Hepatocyte (in vitro differentiated cells): ENCODE data around the gene C7orf33. TPM values are rescaled to one million over a fixed set of nuclear protein-coding genes. Genes with fewer than 3 reads are reported as not detected.

Experiments
- DNase-seq: peaks from one replicate; pipeline ENCODE4 v3.0.0-alpha.2; 2016; ENCODE audit warnings: low spot score
- H2AFZ ChIP-seq: fragments of 200-600 bp; sonication (generic); 2 replicates; pipeline ENCODE4 v1.6.0; 2016; ENCODE audit warnings: antibody characterized with exemption, mild to moderate bottlenecking
- H3K27ac ChIP-seq: fragments of 200-600 bp; sonication (generic); 2 replicates; pipeline ENCODE4 v1.5.1; 2016; ENCODE audit warnings: mild to moderate bottlenecking
- H3K27me3 ChIP-seq: fragments of 200-600 bp; sonication (generic); 2 replicates; pipeline ENCODE4 v1.6.1; 2016
- H3K36me3 ChIP-seq: fragments of 200-600 bp; sonication (generic); replicated peaks from 2 replicates; pipeline ENCODE4 v1.5.1; 2016; ENCODE audit warnings: low read depth; ENCODE audit not compliant: insufficient read depth
- H3K4me1 ChIP-seq: fragments of 200-600 bp; sonication (generic); 2 replicates; pipeline ENCODE4 v1.5.1; 2016; ENCODE audit warnings: mild to moderate bottlenecking, moderate library complexity; ENCODE audit not compliant: insufficient read depth
- H3K4me2 ChIP-seq: fragments of 200-600 bp; sonication (generic); 2 replicates; pipeline ENCODE4 v1.6.0; 2016
- H3K4me3 ChIP-seq: fragments of 200-600 bp; sonication (generic); 2 replicates; pipeline ENCODE4 v1.5.1; 2016; ENCODE audit warnings: mild to moderate bottlenecking
- H3K79me2 ChIP-seq: fragments of 200-600 bp; sonication (generic); 2 replicates; pipeline ENCODE4 v1.6.0; 2017; ENCODE audit warnings: mild to moderate bottlenecking
- H3K9me2 ChIP-seq: fragments of 200-600 bp; sonication (generic); replicated peaks from 2 replicates; pipeline ENCODE4 v1.6.0; 2017; ENCODE audit warnings: mild to moderate bottlenecking; ENCODE audit not compliant: insufficient read depth
- H3K9me3 ChIP-seq: fragments of 200-600 bp; sonication (generic); 2 replicates; pipeline ENCODE4 v1.5.1; 2016; ENCODE audit warnings: low read depth, mild to moderate bottlenecking
- H4K20me1 ChIP-seq: fragments of 200-600 bp; sonication (generic); 2 replicates; pipeline ENCODE4 v1.6.0; 2016; ENCODE audit warnings: mild to moderate bottlenecking; ENCODE audit not compliant: insufficient read depth, poor library complexity, severe bottlenecking
- EZH2 ChIP-seq: fragments of 200-600 bp; sonication (generic); IDR thresholded peaks from 2 replicates; pipeline ENCODE4 v1.6.1; 2016; ENCODE audit warnings: antibody characterized with exemption, mild to moderate bottlenecking, borderline replicate concordance
- EZH2phosphoT487 ChIP-seq: fragments of 200-600 bp; sonication (generic); IDR thresholded peaks from one replicate; pipeline ENCODE4 v1.6.1; 2018; ENCODE audit warnings: antibody characterized with exemption, mild to moderate bottlenecking, low read depth, moderate library complexity; ENCODE audit not compliant: unreplicated experiment, severe bottlenecking
- WGBS: methylation state at CpG from one replicate; pipeline ENCODE4 v1.1.6; 2016; ENCODE audit warnings: low lambda C conversion rate; ENCODE audit errors: missing lambda C conversion rate; 5-methylcytosine and 5-hydroxymethylcytosine counted together
- polyA plus RNA-seq: library from polyadenylated mRNA; unstranded; fragments of >200 nt; fragmentation: Nextera tagmentation; extraction: Ambion mirVana; gene quantifications from 2 replicates; pipeline ENCODE4 v1.2.1, GENCODE V29; 2016
- total RNA-seq: library from RNA; depleted of rRNA; stranded (reverse); fragments of >200 nt; gene quantifications from 2 replicates; pipeline ENCODE4 v1.2.3, GENCODE V29; 2014
- TF ChIP-seq, protein P1 (sequence below): fragments of 200-600 bp; sonication (generic); IDR thresholded peaks from 2 replicates; pipeline ENCODE4 v1.5.1; 2016; ENCODE audit warnings: antibody characterized with exemption, mild to moderate bottlenecking; ENCODE audit not compliant: poor library complexity

C7orf33 gene
- total and polyA plus RNA-seq, 2 experiments from 2014 or later = not detected

DNA sequence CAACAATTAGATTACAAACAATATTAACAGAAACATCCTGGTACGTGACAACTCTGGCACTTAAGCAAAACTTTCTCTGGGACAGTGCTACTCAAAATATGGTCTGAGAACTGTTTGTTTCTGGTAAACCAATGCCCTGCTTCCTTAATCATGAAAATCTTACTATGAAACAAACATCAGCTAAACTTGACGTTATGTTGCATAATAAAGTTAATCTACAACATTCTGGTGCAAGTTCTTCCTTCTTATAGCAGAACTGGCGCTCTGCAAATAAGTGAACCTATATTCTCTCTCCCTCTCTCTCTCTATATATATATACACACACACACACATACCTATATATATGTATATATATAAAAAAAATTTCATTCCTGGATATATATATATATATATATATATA lies 7.8 kb downstream of the C7orf33 start:
- TF ChIP-seq EZH2 = no peak
- TF ChIP-seq, protein P1, sequence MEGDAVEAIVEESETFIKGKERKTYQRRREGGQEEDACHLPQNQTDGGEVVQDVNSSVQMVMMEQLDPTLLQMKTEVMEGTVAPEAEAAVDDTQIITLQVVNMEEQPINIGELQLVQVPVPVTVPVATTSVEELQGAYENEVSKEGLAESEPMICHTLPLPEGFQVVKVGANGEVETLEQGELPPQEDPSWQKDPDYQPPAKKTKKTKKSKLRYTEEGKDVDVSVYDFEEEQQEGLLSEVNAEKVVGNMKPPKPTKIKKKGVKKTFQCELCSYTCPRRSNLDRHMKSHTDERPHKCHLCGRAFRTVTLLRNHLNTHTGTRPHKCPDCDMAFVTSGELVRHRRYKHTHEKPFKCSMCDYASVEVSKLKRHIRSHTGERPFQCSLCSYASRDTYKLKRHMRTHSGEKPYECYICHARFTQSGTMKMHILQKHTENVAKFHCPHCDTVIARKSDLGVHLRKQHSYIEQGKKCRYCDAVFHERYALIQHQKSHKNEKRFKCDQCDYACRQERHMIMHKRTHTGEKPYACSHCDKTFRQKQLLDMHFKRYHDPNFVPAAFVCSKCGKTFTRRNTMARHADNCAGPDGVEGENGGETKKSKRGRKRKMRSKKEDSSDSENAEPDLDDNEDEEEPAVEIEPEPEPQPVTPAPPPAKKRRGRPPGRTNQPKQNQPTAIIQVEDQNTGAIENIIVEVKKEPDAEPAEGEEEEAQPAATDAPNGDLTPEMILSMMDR = no peak
- no peak for TF ChIP-seq EZH2phosphoT487
- no peak for DNase-seq
- Histone ChIP-seq H4K20me1 (no peaks in the 10 kb centered on the region), H3K36me3 (no peaks in the 10 kb centered on the region), H3K4me2 (no peak overlapping the region), H3K9me3 (no peaks in the 10 kb centered on the region), H2AFZ (no peak overlapping the region), H3K79me2 (no peaks in the 10 kb centered on the region), H3K4me1 (no peaks in the 10 kb centered on the region), H3K9me2 (no peaks in the 10 kb centered on the region), H3K27me3 (no peaks in the 10 kb centered on the region), H3K27ac (no peak overlapping the region), H3K4me3 (no peak overlapping the region)
- WGBS = 93% methylated on average over 3 of the region's 3 CpGs

DNA sequence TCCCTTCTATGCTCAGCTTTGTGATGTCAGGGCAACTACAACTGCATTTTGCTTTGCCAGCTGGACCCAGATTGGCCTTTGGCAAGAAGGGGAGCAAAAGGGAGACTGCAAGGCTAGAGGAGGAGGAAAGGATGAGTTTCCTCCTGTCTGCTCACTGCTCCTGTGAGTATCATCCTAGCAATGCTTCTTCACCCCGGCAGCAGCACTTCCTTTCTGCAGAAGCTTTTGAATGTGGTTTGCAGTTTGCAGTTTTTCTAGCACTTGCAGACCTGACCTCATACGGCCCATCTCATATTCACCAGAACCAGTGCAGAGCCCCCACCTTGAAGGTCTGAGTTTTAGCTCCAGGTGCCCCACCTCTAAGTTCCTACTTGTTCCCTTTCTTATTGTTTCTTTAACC lies 14.8 kb downstream of the C7orf33 start:
- Histone ChIP-seq H3K4me2 (no peak overlapping the region), H3K79me2 (no peaks in the 10 kb centered on the region), H3K27me3 (no peaks in the 10 kb centered on the region), H2AFZ (no peak overlapping the region), H3K4me3 (no peak overlapping the region), H3K4me1 (peaks cover 18% of the 10 kb centered on the region), H3K36me3 (no peaks in the 10 kb centered on the region), H3K9me3 (no peaks in the 10 kb centered on the region), H3K27ac (no peak overlapping the region), H4K20me1 (no peaks in the 10 kb centered on the region), H3K9me2 (no peaks in the 10 kb centered on the region)
- WGBS = 97% methylated on average over 2 of the region's 2 CpGs
- DNase-seq = no peak
- TF ChIP-seq, protein P1 = no peak
- TF ChIP-seq EZH2 (no peak), EZH2phosphoT487 (no peak)

DNA sequence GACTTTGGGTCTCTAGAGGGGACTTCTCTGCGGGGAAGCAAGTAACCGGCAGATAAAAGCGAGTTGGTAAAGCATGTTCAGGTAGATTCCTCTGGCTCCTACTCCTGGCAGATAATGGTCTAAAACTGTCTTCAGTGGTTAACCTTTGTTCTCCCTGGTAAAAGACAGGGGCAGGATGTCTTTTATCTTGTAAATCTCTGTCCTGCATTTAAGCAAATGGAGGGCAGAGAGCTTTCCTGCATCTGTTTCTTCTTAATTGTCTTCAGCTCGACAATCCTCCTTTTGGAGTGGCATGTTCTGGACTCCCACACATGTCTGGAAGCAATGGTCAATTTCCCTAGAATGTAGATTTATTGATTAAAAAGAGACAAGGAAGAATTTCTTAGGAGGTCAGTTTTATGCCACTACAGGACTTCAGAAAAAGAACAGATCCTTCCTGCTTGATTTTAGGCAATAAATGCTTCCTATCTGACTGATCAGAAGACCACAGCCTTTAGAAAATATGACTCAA lies 16.6 kb downstream of the C7orf33 start:
- H2AFZ ChIP-seq = peak overlapping the region; percentile 33
- H3K4me2 ChIP-seq = peak overlapping the region; percentile 49
- DNase-seq = no peak
- no peaks in the 10 kb centered on the region for H4K20me1 ChIP-seq
- no peaks in the 10 kb centered on the region for H3K9me2 ChIP-seq
- 14% methylated on average over 4 of the region's 4 CpGs for WGBS
- no peak overlapping the region for H3K27ac ChIP-seq
- TF ChIP-seq EZH2 (no peak), EZH2phosphoT487 (no peak)
- TF ChIP-seq, protein P1 = no peak
- H3K4me3 ChIP-seq = no peak overlapping the region
- no peaks in the 10 kb centered on the region for H3K36me3 ChIP-seq
- peaks cover 18% of the 10 kb centered on the region for H3K4me1 ChIP-seq
- no peaks in the 10 kb centered on the region for H3K27me3 ChIP-seq
- no peaks in the 10 kb centered on the region for H3K9me3 ChIP-seq
- H3K79me2 ChIP-seq = no peaks in the 10 kb centered on the region
